GM21423 (cell line): ENCODE measurements around the gene LBX1.

Experiments used
- ATAC-seq: cut with Tn5 transposase; IDR thresholded peaks from one replicate; pipeline ENCODE4 v1.9.1; 2021; ENCODE audit warnings: mild to moderate bottlenecking, moderate library complexity; ENCODE audit not compliant: unreplicated experiment

LBX1 gene

DNA sequence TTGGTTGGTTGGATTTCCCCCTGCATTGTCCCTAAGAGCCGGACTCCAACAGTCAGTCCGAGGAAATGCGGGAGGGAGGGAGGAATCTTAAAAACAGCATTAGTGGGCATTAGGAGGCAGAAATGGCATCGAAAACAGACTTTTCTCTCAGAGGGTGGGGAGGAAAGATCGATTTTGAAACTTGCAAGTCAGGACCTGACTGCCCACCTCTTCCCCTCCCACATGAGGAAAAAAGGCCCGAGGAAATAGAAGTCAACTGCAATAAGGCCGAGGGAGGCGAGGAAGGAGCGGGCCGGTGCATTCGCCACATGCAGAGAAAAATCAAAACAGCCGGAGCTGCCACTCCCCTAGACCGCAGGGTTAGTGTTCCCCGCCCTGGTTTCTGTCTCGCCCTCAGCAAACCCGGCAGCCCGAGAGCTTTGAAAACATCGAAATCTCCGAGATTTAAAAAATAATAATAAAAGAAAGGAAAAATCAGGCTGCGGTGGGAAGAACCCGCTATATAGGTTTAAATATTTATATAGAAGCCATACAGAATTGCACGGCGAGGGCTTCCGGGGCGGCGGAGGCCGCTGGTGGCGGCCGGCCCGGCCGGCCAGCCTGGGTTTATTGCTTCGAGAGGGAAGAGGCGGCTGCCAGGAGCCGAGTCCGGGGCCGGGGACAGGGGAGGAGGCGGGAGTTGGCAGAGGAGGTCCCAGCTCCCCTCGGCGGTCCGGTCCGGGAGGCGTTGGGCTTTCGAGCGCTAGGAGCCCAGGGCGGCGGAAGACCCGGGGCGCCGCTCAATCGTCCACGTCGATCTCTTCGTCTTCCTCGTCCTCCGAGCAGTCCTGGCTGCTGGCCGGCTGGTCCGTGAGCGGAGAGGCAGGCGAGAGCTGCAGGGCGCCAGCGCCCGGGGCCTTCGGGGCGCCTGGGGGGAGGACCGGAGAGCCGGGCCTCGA is 2.5 kb downstream of the LBX1 start:
- no peak for ATAC-seq

DNA sequence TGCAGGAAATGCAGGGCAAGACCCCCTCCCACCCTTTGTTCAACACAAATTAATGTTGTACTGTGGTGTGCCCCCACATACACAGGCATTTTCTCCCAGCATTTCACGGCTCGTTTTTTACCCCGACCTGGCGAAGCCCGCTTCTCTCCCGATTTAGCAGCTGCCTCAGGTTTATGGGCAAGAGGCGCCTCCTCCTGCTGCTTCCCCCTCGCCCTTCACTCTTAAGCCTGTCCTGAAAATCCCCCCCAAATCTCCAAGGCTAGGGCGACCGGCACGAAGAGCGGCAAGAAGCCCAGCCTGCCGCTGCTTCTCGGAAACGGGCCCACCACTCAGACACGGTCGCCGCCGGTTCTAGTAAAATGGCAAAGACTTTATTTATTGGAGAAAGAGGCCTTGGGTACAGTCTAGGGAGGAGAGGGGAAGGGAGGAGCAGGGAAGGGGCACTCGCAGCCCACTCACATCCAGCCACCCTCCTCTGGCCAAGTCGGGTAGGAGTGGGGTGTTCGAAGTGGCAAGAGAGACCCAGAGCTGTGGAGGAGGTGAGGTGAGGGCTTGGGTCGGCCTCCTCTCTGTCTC is 3.3 kb downstream of the LBX1 start:
- ATAC-seq: no peak

DNA sequence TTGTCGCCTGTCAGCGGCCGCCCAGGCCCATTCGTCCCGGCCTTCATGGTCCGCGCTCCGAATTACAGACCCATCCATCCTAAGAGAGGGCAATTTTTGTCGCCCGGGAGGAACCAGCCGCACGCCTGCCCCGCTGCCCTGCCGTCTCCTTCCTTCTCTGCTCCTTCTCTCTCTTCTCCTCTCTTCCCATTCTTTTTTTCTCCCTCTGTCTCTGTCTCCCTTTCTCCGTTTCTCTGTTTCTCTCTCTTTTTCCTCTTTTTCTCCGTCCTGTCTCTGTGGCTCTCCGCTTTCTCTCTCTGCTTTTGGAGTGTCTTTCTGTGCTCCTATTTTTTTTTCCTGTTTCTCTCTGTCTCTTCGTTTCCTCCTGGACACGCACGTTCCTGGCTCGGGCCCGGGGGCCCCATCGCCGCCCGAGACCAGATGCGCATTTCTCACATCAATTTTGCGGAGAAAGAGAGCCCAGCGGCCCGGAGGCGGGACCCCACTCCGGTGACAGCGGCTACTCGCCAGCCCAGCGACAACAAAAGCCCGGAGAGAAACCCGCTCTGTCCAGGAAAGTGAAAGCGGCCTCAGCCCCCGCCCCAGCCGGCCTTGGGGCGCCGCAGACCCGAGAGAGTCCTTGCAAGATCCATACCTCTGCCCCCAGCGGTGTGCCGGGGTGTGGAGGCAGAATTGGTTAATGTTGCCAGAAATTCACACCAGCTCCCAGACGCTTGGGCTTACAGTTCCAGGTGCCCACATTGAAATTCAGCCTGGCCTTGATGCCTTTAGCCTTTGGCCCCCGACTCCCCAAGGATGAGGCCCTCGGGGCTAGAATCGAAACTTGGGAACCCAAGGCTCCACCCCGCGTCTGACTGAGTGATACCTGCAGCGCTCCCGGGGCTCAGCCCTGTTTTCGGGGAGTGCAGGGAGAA is 4.1 kb downstream of the LBX1 start:
- ATAC-seq: no peak

GRCh38 chr10:101224060-101224909 is 5.0 kb downstream of the LBX1 start:
- ATAC-seq: no peak

DNA sequence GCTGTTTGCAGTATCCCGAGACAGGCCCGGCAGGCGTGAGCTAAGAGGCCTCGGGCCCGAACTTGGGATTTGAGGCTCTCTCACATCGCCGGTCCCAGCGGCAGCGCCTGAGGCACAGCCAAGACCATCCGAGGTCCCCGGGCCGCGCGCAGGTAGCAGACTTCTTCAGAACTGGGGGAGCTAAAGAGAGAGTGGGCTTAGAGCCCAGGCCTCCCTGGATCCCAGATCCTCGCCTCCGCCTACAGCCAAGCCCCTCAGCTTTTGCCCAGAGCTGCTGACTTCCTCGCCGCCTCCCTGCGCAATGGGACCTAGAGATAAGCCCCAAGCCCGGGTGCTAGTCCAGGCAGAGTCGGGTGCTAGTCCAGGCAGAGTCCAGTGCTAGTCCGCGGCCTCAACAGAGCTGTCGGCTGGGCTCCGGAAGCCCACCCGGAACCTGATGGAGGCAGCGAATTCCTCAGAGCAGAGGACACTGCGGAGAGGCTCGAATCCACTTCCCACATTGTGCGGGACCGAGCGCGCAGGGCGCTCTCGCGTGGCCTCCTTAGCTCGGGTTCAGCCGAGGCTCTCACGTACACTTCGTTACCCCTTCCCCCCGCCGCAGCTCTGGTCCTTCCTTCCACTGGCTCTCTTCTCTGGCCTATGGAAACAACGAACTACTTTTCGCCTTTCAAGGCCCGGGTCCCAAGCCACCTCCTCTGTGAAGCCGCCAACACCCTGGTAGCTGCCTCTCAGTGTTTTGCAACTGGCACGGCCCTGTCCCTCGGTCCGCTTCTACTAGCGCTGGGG is 5.8 kb downstream of the LBX1 start:
- ATAC-seq: no peak

DNA sequence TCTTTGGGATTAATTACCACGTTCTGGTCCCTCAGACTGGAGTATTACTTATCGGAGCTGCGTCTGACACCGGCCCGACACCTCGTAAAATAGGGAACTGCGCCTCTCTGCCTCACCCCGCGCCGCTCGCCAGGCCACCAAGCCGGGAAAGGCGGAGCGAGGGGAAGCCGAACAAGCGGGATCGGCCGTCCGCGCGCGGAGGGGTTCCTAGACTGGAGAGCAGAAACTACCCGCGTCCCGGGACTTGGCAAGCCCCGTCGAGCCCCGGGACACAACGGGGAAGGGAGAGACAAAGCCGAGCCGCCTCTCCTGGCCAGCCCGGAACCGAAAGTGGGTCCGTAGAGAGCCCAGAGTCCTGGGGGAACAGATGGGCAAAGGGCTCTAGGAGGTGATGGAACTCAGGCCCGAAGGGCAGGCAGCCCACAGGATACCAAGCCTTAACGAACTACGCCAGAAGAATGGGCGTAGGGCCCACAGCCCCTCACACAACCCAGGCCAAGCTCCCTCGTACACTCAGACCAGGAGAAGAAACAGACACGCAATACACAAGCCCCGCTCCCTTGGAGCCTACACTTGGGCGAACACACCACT is 6.5 kb downstream of the LBX1 start:
- no peak for ATAC-seq

GRCh38 chr10:101221963-101222531 is 7.2 kb downstream of the LBX1 start:
- no peak for ATAC-seq

DNA sequence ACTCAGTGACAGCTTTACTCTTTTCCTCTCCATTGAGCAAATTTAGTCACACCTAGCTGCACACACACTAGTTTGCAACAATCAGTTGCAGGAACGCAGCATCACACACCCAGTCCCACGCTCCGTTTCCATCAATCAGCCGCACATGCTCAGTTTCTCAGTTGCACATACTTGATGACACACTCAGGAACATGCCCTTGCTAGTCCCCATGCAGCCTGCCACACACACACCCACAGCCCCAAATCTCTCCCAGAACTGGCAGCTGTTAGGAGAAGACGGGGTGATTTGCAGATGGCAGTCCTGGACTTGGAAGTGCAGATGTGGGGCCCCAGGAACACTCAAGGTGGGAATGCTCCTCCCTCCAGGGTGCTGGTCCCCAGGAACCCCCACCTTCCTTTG is 7.7 kb downstream of the LBX1 start:
- ATAC-seq: no peak

GRCh38 chr10:101219946-101220451 is 9.3 kb downstream of the LBX1 start:
- no peak for ATAC-seq

DNA sequence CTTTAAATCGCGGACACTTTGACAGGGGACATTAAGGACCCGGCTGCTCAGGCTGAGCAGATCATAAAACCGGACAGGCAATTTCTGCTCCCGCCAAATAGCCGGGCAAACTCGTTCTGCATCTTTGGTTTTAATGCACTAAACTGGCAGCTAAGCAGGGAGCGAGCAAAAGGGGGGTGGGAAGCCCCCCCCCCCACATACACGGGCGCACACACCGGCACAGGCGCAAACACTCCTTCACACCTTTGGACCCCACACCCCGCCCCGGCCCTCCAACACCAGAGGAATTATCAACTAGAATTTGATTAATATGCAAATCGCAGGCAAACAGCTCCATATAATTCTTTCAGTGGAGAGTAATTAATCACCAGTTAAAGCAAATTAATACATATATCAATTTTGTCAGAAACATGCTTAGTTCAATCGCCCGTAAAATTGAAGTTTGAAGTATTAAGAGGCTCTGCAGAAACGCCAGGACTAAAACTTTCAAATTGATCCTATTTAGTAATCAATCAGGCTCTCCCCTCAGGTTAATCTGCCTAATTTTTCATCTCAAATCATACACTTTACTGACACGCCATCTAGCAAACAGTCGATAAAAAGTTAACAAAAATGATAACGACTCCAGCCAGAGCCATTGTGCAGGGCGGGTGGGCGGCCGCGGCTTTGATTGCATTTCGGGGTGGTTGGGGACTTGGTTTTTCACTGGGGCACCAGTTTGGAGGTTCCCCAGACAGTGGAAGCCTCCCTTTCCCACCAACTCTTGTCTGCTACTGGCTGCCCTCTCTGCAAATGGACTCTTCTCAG is 9.9 kb downstream of the LBX1 start:
- ATAC-seq: no peak

DNA sequence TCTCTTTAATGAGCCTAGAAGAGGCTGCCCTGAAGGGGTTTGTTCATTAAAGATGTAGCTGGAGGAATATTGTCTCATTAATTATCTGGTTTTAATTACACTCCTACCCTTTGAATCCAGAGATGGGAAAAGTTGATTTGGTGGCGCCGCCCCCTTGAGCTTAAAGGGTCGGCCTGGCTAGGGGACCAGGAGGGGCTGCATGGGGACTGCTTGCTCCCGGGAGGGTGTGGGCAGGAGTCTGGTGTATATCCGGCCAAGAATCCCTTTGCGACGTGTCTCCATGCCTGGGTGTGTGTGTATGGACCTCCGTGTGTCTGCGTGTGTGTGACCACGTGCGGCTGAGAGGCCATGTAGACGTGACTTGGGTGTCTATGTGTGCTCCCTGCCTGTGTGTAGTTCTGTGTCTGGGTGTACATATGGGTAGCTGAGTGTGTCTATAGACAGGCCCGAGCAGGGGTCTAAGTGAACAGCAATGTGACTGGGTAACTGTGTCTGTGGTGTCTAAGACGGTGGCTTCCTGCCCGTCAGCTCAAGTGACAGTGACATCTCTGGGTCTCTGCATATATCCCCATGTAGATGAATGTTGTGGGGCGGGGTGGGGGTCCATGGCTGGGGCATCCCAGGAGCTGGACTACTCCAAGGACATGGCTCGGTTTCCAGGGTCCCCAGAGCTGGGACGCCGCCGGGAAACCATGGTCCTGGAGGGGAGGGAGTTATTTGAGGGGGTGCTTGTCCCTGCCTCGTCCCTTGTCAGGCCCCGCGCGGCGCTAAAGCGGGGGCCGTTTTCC is 10.7 kb downstream of the LBX1 start:
- no peak for ATAC-seq

GRCh38 chr10:101217450-101218281 is 11.6 kb downstream of the LBX1 start:
- no peak for ATAC-seq

DNA sequence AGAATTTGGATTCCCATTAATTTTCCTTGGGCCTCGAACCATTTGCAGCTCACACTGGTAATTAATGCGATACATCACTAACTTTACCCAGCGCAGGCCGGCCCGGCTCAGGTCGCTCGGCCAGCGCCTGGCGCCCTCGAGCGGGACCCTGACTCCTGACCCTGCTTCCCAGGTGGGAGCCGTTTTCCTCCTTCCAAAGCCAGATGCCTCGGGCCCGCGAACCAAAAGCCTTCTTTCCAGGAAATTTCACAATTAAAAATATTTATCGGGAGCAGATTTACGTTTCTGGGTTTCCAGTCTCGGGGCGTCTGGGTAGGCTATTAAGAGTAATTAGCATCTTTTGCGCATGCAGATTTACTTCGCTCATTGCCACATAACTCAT is 12.2 kb downstream of the LBX1 start:
- no peak for ATAC-seq

- ATAC-seq: no peak
Measured at GRCh38 chr10:101216207-101217043, 12.8 kb downstream of the LBX1 start.

GRCh38 chr10:101215397-101216206 is 13.7 kb downstream of the LBX1 start:
- ATAC-seq: no peak
